GM23338 (cell line): ENCODE results near the gene DAD1.

Experiments
- CREB1 ChIP-seq: fragments of 250-450 bp; sonication (Bioruptor Pico); IDR thresholded peaks from 2 replicates; pipeline ENCODE4 v1.5.0; 2020; ENCODE audit warnings: low read depth, mild to moderate bottlenecking, moderate library complexity
- CTCF ChIP-seq, 2 experiments: fragments of 200-600 bp in 1 of 2; sonication (generic) in 1 of 2; conservative IDR thresholded peaks; 2 replicates each; pipeline versions ENCODE4 v1.5.1 to v1.6.1; 2016 to 2017; ENCODE audit warnings: antibody characterized with exemption in 2 of 2, low read depth in 2 of 2, mild to moderate bottlenecking in 2 of 2, moderate library complexity in 1 of 2
- ETS1 ChIP-seq: IDR thresholded peaks from 2 replicates; pipeline ENCODE4 v1.6.1; 2016; ENCODE audit warnings: antibody characterized with exemption
- EZH2 ChIP-seq: fragments of 200-600 bp; sonication (generic); IDR thresholded peaks from one replicate; pipeline ENCODE4 v1.8.0; 2017; ENCODE audit warnings: antibody characterized with exemption, mild to moderate bottlenecking, low read depth; ENCODE audit not compliant: unreplicated experiment
- EZH2phosphoT487 ChIP-seq: fragments of 200-600 bp; sonication (generic); IDR thresholded peaks from one replicate; pipeline ENCODE4 v1.8.1; 2018; ENCODE audit warnings: antibody characterized with exemption; ENCODE audit not compliant: unreplicated experiment
- JUNB ChIP-seq: IDR thresholded peaks from one replicate; pipeline ENCODE4 v1.6.1; 2016; ENCODE audit warnings: antibody characterized with exemption; ENCODE audit not compliant: unreplicated experiment
- NANOG ChIP-seq: IDR thresholded peaks from 2 replicates; pipeline ENCODE4 v1.6.1; 2016; ENCODE audit warnings: antibody characterized with exemption, borderline replicate concordance
- POLR2AphosphoS5 ChIP-seq: IDR thresholded peaks from 2 replicates; pipeline ENCODE4 v1.6.1; 2016; ENCODE audit warnings: antibody characterized with exemption, low read depth
- STAT1 ChIP-seq: IDR thresholded peaks from one replicate; pipeline ENCODE4 v1.6.1; 2016; ENCODE audit warnings: antibody characterized with exemption; ENCODE audit not compliant: unreplicated experiment
- ZNF114 ChIP-seq: fragments of 250-450 bp; sonication (Bioruptor Pico); IDR thresholded peaks from 2 replicates; pipeline ENCODE4 v1.5.0; 2020; ENCODE audit warnings: mild to moderate bottlenecking, moderate library complexity
- ZNF331 ChIP-seq: fragments of 250-450 bp; sonication (Bioruptor Pico); IDR thresholded peaks from 2 replicates; pipeline ENCODE4 v1.5.0; 2020; ENCODE audit warnings: low read depth, mild to moderate bottlenecking, moderate library complexity
- ZNF462 ChIP-seq: fragments of 250-450 bp; sonication (Bioruptor Pico); IDR thresholded peaks from 2 replicates; pipeline ENCODE4 v1.5.0; 2020; ENCODE audit warnings: mild to moderate bottlenecking, moderate library complexity
- TF ChIP-seq, protein P1 (sequence below): IDR thresholded peaks from one replicate; pipeline ENCODE4 v1.6.1; 2018; ENCODE audit warnings: antibody characterized with exemption; ENCODE audit not compliant: unreplicated experiment

- TF ChIP-seq POLR2AphosphoS5 (no peak), CTCF (conservative IDR thresholded peaks at IDR 0.05; ENCODE audit: low read depth in 2 of 2) (no peak), EZH2 (no peak), JUNB (no peak), EZH2phosphoT487 (no peak), NANOG (no peak), ZNF331 (no peak), CREB1 (no peak), ETS1 (no peak), STAT1 (no peak), ZNF114 (CRISPR knock-in tag) (no peak), ZNF462 (CRISPR knock-in tag) (no peak)
- TF ChIP-seq, protein P1, sequence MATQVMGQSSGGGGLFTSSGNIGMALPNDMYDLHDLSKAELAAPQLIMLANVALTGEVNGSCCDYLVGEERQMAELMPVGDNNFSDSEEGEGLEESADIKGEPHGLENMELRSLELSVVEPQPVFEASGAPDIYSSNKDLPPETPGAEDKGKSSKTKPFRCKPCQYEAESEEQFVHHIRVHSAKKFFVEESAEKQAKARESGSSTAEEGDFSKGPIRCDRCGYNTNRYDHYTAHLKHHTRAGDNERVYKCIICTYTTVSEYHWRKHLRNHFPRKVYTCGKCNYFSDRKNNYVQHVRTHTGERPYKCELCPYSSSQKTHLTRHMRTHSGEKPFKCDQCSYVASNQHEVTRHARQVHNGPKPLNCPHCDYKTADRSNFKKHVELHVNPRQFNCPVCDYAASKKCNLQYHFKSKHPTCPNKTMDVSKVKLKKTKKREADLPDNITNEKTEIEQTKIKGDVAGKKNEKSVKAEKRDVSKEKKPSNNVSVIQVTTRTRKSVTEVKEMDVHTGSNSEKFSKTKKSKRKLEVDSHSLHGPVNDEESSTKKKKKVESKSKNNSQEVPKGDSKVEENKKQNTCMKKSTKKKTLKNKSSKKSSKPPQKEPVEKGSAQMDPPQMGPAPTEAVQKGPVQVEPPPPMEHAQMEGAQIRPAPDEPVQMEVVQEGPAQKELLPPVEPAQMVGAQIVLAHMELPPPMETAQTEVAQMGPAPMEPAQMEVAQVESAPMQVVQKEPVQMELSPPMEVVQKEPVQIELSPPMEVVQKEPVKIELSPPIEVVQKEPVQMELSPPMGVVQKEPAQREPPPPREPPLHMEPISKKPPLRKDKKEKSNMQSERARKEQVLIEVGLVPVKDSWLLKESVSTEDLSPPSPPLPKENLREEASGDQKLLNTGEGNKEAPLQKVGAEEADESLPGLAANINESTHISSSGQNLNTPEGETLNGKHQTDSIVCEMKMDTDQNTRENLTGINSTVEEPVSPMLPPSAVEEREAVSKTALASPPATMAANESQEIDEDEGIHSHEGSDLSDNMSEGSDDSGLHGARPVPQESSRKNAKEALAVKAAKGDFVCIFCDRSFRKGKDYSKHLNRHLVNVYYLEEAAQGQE, result no peak
Observed at GRCh38 chr14:22613736-22614239, 24.8 kb upstream of the DAD1 start.
